Mesodermal cell (in vitro differentiated cells): Measurements from ENCODE around the gene ZNF785.
"Not testable (repeated sequence)": the region's sequence is repeated elsewhere in the genome, so short reads cannot be mapped to it uniquely, and the experiment has no call there.

Experiments
- H3K27ac ChIP-seq: 2 replicates; pipeline ENCODE4 v1.7.0; 2013; ENCODE audit warnings: mild to moderate bottlenecking, low read depth, low read length, moderate library complexity; ENCODE audit not compliant: severe bottlenecking
- H3K36me3 ChIP-seq: 2 replicates; pipeline ENCODE4 v1.7.1; 2013; ENCODE audit warnings: mild to moderate bottlenecking, low read length, moderate library complexity; ENCODE audit not compliant: control insufficient read depth, insufficient read depth
- H3K4me1 ChIP-seq: one replicate; pipeline ENCODE4 v1.7.1; 2013; ENCODE audit warnings: mild to moderate bottlenecking, low read length; ENCODE audit not compliant: insufficient read depth, control insufficient read depth, poor library complexity, severe bottlenecking
- H3K4me3 ChIP-seq: 2 replicates; pipeline ENCODE4 v1.7.0; 2013; ENCODE audit warnings: low read length, control low read depth, mild to moderate bottlenecking; ENCODE audit not compliant: insufficient read depth, poor library complexity, severe bottlenecking; ENCODE audit errors: extremely low read depth
- H3K9me3 ChIP-seq: 2 replicates; pipeline ENCODE4 v1.7.1; 2013; ENCODE audit warnings: mild to moderate bottlenecking, low read length, moderate library complexity; ENCODE audit not compliant: control insufficient read depth
- WGBS, 2 experiments: methylation state at CpG; one replicate each; pipeline ENCODE4 v1.1.5; 2013; ENCODE audit warnings: missing lambda C conversion rate in 2 of 2; ENCODE audit not compliant: insufficient coverage in 2 of 2; 5-methylcytosine and 5-hydroxymethylcytosine counted together

The ZNF785 gene

DNA sequence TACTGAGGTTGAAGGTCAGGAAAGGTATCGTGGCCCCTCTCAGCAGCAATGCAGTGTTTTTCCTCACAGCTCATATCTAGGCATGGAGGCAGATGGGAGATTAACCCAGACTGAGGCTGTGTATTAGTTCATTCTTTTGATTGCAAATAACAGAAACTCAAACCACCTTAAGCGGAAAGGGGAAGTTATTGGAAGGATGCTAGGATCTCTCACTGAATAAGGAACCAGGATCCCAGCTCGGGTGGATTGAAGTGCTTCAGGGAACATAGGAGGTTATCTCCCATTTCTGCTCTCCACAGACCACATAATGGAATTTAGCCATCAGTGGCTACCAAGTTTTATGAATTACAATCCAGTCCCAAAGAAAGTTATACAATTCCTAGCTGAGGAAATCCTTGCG is 16.5 kb upstream of the ZNF785 start:
- 100% methylated on average over 1 to 3 of the region's 4 CpGs for WGBS, 2 experiments

DNA sequence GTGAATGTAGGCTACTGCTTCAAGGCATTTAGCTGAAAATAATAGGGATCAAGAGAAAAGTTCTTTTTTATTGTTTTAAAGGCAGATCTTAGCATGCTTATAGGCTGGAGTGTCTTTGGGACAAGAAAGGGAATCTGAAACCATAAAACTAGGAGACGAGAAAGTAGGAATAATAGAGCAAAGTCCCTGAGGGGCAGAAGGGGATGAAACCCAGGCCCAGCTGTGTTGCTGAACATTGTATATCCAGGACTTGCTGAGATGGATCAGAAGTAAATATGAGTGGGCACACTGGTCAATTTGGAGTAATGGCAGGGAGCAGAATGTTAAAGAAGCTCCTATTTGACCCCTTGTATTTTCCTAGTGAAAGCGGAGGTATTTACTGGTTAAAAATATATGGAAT is 15.4 kb upstream of the ZNF785 start:
- 94 to 100% methylated on average over 1 to 2 of the region's 2 CpGs for WGBS, 2 experiments
- H3K27ac ChIP-seq = no peak overlapping the region
- no peak overlapping the region for H3K4me3 ChIP-seq
- no peaks in the 10 kb centered on the region for H3K9me3 ChIP-seq
- peaks cover 32% of the 10 kb centered on the region for H3K36me3 ChIP-seq
- H3K4me1 ChIP-seq = no peaks in the 10 kb centered on the region

More for the DNA sequence above, 16.5 kb upstream of the ZNF785 start:
- Histone ChIP-seq H3K4me3 (no peak overlapping the region), H3K4me1 (no peaks in the 10 kb centered on the region), H3K27ac (no peak overlapping the region), H3K36me3 (peaks cover 38% of the 10 kb centered on the region), H3K9me3 (no peaks in the 10 kb centered on the region)

DNA sequence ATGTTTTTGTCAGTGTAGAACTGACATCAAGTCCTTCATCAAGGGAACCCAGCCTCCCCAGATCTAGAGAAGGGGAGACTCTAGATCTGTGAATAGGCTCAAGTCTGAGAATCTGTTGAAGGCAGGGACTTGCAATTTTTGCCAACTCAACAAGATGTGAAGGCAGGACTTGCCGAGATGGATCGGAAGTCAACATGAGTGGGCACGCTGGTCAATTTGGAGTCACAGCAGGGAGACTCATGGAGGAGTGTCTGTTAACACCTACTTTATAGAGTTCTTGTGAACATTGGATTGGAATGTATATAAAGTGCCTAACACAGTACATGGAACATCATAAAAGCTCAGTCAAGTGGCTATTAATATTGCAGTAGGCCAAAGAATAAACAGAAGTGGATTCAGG is 14.7 kb upstream of the ZNF785 start:
- WGBS, 2 experiments = 91 to 100% methylated on average over 2 to 3 of the region's 3 CpGs
- Histone ChIP-seq H3K27ac (no peak overlapping the region), H3K4me1 (no peaks in the 10 kb centered on the region), H3K9me3 (no peaks in the 10 kb centered on the region), H3K36me3 (peaks cover 27% of the 10 kb centered on the region), H3K4me3 (no peak overlapping the region)

- Histone ChIP-seq H3K4me1 (no peaks in the 10 kb centered on the region), H3K4me3 (no peak overlapping the region), H3K36me3 (peaks cover 15% of the 10 kb centered on the region), H3K9me3 (no peaks in the 10 kb centered on the region), H3K27ac (no peak overlapping the region)
- 95 to 97% methylated on average over 3 of the region's 4 CpGs for WGBS, 2 experiments
Measured at GRCh38 chr16:30592871-30593270, 7.4 kb upstream of the ZNF785 start.

GRCh38 chr16:30590869-30591268 is 5.4 kb upstream of the ZNF785 start:
- not testable (repeated sequence) for H3K9me3 ChIP-seq, H3K4me3 ChIP-seq, H3K4me1 ChIP-seq, H3K27ac ChIP-seq
- 90 to 98% methylated on average over 1 to 6 of the region's 9 CpGs for WGBS, 2 experiments
- peaks cover 27% of the 10 kb centered on the region for H3K36me3 ChIP-seq

DNA sequence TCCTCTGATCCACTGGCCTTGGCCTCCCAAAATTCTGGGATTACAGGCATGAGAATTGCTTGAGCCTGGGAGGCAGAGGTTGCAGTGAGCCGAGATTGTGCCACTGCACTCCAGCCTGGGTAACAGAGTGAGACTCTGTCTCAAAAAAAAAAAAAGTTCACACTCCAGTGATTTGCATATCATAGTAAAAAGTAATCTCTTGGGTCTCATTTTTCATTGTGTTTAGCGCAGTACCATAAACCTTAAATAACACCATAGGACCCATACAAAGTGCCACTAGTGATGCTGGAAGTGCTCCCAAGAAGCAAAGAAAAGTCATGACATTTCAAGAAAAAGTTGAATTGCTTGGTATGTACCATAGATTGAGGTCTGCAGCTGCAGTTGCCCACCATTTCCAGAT is 4.1 kb upstream of the ZNF785 start:
- 100% methylated on average over 1 of the region's 2 CpGs for WGBS, 2 experiments
- H3K9me3 ChIP-seq, H3K4me1 ChIP-seq, H3K27ac ChIP-seq, H3K4me3 ChIP-seq: not testable (repeated sequence)
- H3K36me3 ChIP-seq = peaks cover 24% of the 10 kb centered on the region

GRCh38 chr16:30588651-30589050 is 3.2 kb upstream of the ZNF785 start:
- peaks cover 31% of the 10 kb centered on the region for H3K36me3 ChIP-seq
- H3K9me3 ChIP-seq = no peaks in the 10 kb centered on the region
- no CpG with 5 or more reads among the region's 2 CpGs for WGBS, 2 experiments
- no peak overlapping the region for H3K4me3 ChIP-seq
- no peaks in the 10 kb centered on the region for H3K4me1 ChIP-seq
- no peak overlapping the region for H3K27ac ChIP-seq

DNA sequence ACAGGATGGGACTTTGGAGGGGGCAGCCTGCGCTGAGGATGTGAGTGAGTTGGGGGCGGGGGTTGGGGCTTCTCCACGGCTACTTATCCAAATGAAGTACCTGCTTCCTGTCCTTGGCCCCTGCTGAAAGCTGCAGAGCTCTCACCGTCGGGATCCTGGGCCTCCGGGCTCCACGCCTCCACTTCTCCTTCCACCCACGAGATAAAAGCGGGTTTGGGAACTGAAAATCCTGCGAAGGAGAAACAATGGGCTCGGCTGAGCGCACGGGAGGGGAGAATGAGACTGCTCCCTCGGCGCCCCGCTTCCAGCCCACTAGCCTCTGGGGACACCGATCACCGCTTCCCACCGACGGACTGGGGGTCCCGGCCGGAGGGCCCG is 486 bp downstream of the ZNF785 start:
- Histone ChIP-seq H3K4me3 (peak overlapping the region; percentile 82), H3K36me3 (peaks cover 59% of the 10 kb centered on the region), H3K4me1 (peaks cover 4% of the 10 kb centered on the region), H3K9me3 (no peaks in the 10 kb centered on the region), H3K27ac (peak overlapping the region; percentile 79)
- WGBS, 2 experiments = 0 to 1% methylated on average over 6 to 14 of the region's 23 CpGs

- Histone ChIP-seq H3K36me3 (peaks cover 59% of the 10 kb centered on the region), H3K4me1 (peaks cover 4% of the 10 kb centered on the region), H3K9me3 (no peaks in the 10 kb centered on the region), H3K27ac (no peak overlapping the region), H3K4me3 (no peak overlapping the region)
- 97 to 98% methylated on average over 45 of the region's 48 CpGs for WGBS, 2 experiments
Measured at GRCh38 chr16:30582611-30583340, 2.7 kb downstream of the ZNF785 start.

GRCh38 chr16:30581457-30581856 is 4.0 kb downstream of the ZNF785 start:
- WGBS, 2 experiments = 100% methylated on average over 5 of the region's 7 CpGs
- H3K4me1 ChIP-seq = peaks cover 4% of the 10 kb centered on the region
- H3K36me3 ChIP-seq = peaks cover 56% of the 10 kb centered on the region
- no peaks in the 10 kb centered on the region for H3K9me3 ChIP-seq
- no peak overlapping the region for H3K4me3 ChIP-seq
- no peak overlapping the region for H3K27ac ChIP-seq

DNA sequence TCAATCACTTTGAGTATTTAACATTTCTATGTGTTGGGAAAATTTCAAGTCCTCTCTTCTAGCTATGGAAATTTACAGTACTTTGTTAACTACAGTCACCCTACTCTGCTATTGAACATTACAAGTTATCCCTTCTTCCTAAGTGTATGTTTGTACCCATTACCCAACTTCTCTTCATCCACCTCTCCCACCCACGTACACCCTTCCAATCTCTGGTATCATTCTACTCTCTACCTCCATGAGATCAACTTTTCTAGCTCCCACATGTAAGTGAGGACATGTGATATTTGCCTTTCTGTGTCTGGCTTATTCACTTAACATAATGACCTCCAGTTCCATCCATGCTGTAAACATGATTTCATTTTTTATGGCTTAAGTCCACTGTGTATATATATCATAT is 10.8 kb downstream of the ZNF785 start:
- Histone ChIP-seq H3K36me3 (peaks cover 19% of the 10 kb centered on the region), H3K27ac (no peak overlapping the region), H3K4me3 (no peak overlapping the region), H3K4me1 (peaks cover 11% of the 10 kb centered on the region), H3K9me3 (no peaks in the 10 kb centered on the region)
- WGBS, 2 experiments = 80 to 100% methylated on average over 1 of the region's 1 CpG
